Progenitor cell of endocrine pancreas (in vitro differentiated cells): ENCODE results near the gene DPP7. TPM values are rescaled to one million over a fixed set of nuclear protein-coding genes. Genes with fewer than 3 reads are reported as not detected.
A peak's percentile ranks its signal among the peaks of the same experiment; 100 is the strongest.

Source experiments
- DNase-seq: peaks from one replicate; pipeline ENCODE4 v3.0.0; 2021; ENCODE audit warnings: low spot score; ENCODE audit not compliant: unreplicated experiment
- H3K27ac Mint-ChIP-seq: 2 replicates; pipeline ENCODE4 v1.8.0; 2021; ENCODE audit warnings: mild to moderate bottlenecking, moderate library complexity, mixed read lengths
- H3K27me3 Mint-ChIP-seq: 2 replicates; pipeline ENCODE4 v1.8.0; 2021; ENCODE audit warnings: mixed read lengths
- H3K36me3 Mint-ChIP-seq: 2 replicates; pipeline ENCODE4 v1.8.0; 2022; ENCODE audit warnings: mixed read lengths; ENCODE audit not compliant: insufficient read depth
- H3K4me1 Mint-ChIP-seq: 2 replicates; pipeline ENCODE4 v1.8.0; 2021; ENCODE audit warnings: low read depth, mixed read lengths
- H3K4me3 Mint-ChIP-seq: 2 replicates; pipeline ENCODE4 v1.8.0; 2021; ENCODE audit warnings: low read depth, mild to moderate bottlenecking, moderate library complexity, mixed read lengths
- H3K9me3 Mint-ChIP-seq: 2 replicates; pipeline ENCODE4 v1.8.0; 2021; ENCODE audit warnings: low read depth, mixed read lengths
- total RNA-seq: library from RNA; stranded (reverse); gene quantifications from 2 replicates; pipeline ENCODE4 v1.2.1, GENCODE V29; 2021
- TF ChIP-seq, protein P1 (sequence below): fragments of 200-600 bp; sonication (generic); IDR thresholded peaks from one replicate; pipeline ENCODE4 v1.5.0; 2021; ENCODE audit warnings: antibody characterized with exemption, mild to moderate bottlenecking; ENCODE audit not compliant: unreplicated experiment

DPP7 gene
- total RNA-seq, 1 donor from 2014 or later, result 39.2 TPM

DNA sequence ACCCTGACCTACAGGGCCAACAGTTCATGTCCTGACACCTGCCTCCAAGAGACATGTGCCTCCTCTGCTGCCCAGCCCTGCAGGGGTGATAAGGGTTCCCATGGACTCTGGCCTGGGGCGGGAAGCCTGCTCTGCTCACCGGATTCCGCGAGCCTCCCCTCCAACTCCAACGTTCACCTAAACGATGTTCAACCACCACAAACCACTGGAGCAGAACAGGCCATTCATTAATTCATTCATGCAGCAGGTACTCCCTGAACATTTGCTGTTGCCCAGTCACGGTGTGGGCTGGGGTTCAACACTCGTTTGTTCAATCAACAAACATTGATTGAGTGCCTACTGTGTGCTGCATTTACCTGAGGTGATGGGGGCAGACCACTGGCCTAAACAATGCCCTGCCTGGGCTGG, 40.5 kb downstream of the DPP7 start:
- Mint-ChIP-seq H3K9me3 (no peaks in the 10 kb centered on the region), H3K27ac (no peak overlapping the region), H3K27me3 (peaks cover 39% of the 10 kb centered on the region), H3K36me3 (no peaks in the 10 kb centered on the region), H3K4me3 (no peak overlapping the region), H3K4me1 (peaks cover 6% of the 10 kb centered on the region)
- TF ChIP-seq, protein P1, sequence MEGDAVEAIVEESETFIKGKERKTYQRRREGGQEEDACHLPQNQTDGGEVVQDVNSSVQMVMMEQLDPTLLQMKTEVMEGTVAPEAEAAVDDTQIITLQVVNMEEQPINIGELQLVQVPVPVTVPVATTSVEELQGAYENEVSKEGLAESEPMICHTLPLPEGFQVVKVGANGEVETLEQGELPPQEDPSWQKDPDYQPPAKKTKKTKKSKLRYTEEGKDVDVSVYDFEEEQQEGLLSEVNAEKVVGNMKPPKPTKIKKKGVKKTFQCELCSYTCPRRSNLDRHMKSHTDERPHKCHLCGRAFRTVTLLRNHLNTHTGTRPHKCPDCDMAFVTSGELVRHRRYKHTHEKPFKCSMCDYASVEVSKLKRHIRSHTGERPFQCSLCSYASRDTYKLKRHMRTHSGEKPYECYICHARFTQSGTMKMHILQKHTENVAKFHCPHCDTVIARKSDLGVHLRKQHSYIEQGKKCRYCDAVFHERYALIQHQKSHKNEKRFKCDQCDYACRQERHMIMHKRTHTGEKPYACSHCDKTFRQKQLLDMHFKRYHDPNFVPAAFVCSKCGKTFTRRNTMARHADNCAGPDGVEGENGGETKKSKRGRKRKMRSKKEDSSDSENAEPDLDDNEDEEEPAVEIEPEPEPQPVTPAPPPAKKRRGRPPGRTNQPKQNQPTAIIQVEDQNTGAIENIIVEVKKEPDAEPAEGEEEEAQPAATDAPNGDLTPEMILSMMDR, result no peak
- no peak for DNase-seq

DNA sequence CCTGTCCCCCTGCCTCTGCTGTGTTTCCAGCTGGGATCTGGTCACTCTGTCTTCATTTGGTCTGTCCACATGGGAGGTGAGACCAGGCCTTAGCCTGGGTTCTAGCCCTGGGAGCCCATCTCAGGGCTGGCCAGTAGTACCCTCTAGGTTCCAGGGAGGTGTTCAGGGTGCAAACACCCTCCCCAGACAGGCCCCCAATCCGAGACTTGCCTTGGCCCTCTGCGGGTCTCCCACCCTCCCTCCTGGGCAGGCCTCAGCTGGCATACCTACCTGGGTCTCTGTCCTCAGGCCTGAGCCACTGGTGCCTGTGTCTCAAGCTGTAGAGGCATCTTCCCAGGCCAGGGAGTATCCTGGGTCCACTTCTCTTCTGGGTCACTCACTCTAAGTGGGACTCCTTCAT, 43.3 kb downstream of the DPP7 start:
- peak overlapping the region; percentile 94 for H3K27ac Mint-ChIP-seq
- DNase-seq, result no peak
- H3K9me3 Mint-ChIP-seq, result no peaks in the 10 kb centered on the region
- peaks cover 10% of the 10 kb centered on the region for H3K4me1 Mint-ChIP-seq
- TF ChIP-seq, protein P1, result no peak
- H3K27me3 Mint-ChIP-seq, result peaks cover 26% of the 10 kb centered on the region
- H3K4me3 Mint-ChIP-seq, result peak overlapping the region; percentile 68
- no peaks in the 10 kb centered on the region for H3K36me3 Mint-ChIP-seq

DNA sequence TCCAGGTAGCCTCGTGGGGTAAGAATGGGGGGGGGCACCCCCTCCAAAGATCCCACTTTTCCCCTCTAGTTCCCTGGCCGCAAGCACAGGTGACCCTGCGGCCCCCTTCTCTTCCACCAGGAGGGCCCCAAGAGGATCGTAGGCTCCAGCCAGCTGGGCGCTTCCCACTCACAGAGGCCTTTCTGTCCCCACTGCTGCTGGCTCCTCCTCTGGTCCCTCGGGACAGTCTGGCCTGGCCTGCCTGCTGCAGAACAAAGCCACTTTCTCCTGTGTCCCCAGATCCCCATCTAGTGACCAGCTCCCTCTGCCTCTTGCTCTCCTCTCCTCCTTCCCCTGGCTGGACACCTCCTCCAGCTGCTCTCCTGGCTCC, 43.6 kb downstream of the DPP7 start:
- Mint-ChIP-seq H3K36me3 (no peaks in the 10 kb centered on the region), H3K27me3 (peaks cover 22% of the 10 kb centered on the region), H3K4me3 (peak overlapping the region; percentile 68), H3K4me1 (peaks cover 10% of the 10 kb centered on the region), H3K27ac (peak overlapping the region; percentile 94), H3K9me3 (no peaks in the 10 kb centered on the region)
- TF ChIP-seq, protein P1, result peak; percentile 50
- no peak for DNase-seq

DNA sequence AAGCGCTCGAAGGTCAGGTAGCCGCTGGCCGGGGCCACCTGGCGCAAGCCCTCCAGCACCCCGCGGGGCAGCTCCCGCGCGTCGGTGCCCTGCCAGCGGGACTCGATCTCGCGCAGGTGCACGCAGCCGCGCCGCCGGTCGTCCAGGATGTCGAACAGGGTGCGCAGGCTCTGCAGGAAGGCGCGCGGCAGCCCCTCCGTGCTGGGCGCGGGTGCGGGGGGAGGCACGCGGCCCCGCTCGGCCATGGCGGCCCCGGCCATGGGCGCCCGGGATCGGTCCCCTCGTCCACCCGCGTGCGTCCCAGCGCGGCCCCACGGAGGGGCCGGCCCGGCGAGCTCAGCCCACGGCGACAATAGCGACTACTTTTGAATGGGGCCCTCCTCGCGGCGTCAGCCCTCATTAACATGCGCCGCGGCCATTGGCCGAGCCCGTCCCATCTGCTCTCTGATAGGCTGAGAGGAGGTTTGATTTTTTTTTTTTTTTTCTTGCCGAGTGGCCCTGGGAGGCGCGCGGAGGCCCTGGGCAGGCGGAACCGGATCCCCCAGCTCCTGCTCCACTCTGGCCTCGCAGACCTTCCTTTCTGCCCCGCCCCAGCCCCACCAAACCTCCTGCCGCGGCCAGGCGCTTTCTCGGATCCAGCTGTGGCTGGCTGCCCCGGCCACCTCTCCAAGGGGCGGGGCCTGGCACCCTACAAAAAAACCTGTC, 44.2 kb downstream of the DPP7 start, which contains the start of gene SAPCD2:
Gene SAPCD2 (minus strand): TSS at position 357 of the 705 bp plus-strand sequence. CDS start 97 bp downstream, at position 260.
- DNase-seq, result peak; percentile 73
- H3K36me3 Mint-ChIP-seq, result peaks cover 1% of the 10 kb centered on the region
- peaks cover 10% of the 10 kb centered on the region for H3K4me1 Mint-ChIP-seq
- peak within 1 kb of the TSS; percentile 94 for H3K27ac Mint-ChIP-seq
- TF ChIP-seq, protein P1, result no peak
- H3K4me3 Mint-ChIP-seq, result peak within 1 kb of the TSS; percentile 68
- no peaks in the 10 kb centered on the region for H3K9me3 Mint-ChIP-seq
- peaks cover 19% of the 10 kb centered on the region for H3K27me3 Mint-ChIP-seq

DNA sequence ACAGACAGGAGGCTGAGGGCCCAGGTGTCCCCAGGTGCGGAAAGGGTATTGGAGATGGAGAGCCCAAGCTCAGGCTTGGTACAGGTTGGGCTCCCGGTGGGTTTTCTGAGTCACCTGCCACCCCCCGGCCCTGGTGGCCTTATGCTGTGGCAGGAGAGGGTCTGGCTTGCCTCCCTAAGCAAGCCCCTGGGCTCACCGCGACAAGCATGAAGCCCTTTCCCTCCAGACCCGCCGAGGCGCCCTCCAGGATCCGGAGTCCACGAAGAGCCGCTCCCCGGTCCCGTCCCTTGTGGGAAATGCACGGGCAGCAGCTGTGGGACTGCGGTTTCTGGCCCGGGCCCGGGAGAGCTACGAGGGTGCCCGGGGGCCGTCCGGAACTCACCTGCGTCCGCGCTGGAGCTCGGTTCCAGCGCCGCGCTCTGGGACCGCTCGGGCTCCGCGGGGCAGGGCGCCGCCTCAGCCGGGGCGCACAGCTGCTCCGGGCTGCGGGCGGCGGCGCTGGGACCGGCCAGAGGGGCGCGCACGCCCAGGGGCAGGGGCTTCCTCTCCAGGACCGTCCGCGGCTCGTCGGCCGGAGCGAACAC, 44.9 kb downstream of the DPP7 start:
- no peak for DNase-seq
- H3K9me3 Mint-ChIP-seq, result no peaks in the 10 kb centered on the region
- peaks cover 1% of the 10 kb centered on the region for H3K36me3 Mint-ChIP-seq
- peaks cover 12% of the 10 kb centered on the region for H3K27me3 Mint-ChIP-seq
- H3K4me3 Mint-ChIP-seq, result peak overlapping the region; percentile 44
- no peak overlapping the region for H3K27ac Mint-ChIP-seq
- peaks cover 10% of the 10 kb centered on the region for H3K4me1 Mint-ChIP-seq
- TF ChIP-seq, protein P1, result no peak
